NCI-H1105 treated with DMSO at 0.1 percent for 48 hours (cell line): Measurements from ENCODE around the gene RPS23.
A peak's percentile ranks its signal among the peaks of the same experiment; 100 is the strongest.

ENCODE experiments used
- DNase-seq: peaks from one replicate; lab custom pipeline; 2025; lab: John Stamatoyannopoulos, UW

The RPS23 gene

DNA sequence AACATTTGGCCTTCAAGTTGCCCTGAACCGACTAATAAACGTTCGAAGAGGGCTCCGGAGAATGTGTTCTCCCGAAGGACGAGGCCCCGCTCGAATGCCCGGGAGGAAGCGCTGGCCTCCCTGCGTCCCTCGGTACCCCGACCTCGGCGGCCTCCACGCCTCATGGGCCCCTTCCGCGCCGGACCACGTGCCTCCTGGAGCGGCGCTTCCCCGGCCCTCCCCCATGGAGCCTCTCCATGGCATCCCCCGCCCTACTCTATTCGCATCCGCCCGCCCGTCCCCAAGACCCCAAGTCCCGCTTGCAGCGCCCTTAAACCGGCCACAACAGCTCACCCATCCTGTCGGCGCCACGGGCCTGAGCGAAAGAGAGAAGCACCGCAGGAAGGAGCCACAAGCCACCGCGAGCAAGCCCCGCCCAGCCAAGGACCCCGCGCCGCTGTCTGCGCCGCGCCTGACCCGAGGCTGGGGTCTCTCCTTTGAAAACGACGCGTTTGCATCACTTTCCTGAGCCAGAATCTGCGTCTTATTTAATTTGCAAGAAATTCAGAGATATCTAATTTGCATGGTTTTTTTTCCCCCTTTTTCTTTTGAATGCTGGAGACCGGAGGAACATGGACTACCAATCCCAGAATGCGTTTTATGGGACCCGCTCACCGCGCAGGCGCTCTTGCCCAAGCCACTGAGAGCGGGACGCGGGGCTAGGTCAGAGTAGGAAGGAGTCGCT is at the start of gene RPS23:
Gene RPS23, minus strand, starts transcription at position 368 of the 724 bp plus-strand sequence. Its CDS starts 31 bp downstream, at position 337.
- DNase-seq = peak; percentile 75

DNA sequence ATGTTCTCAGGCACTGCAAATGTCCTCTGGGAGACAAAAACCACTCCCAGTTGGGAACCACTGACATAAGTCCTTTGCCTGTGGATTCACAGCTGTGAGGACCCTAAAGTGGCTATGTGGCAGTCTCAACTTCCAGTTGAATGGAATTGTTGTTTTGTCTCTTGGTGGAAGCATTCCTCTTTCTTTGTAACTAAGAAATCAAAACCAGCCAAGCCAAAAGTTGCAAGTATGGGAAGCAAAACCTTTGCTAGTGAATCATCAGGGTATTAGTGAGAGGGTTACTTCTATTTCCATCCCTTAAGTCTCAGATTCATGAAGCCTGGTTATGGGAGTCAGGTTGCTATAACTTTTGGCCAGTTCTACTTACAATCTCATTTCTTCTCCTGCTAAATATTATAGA is 49.8 kb upstream of the RPS23 start:
- DNase-seq = no peak

DNA sequence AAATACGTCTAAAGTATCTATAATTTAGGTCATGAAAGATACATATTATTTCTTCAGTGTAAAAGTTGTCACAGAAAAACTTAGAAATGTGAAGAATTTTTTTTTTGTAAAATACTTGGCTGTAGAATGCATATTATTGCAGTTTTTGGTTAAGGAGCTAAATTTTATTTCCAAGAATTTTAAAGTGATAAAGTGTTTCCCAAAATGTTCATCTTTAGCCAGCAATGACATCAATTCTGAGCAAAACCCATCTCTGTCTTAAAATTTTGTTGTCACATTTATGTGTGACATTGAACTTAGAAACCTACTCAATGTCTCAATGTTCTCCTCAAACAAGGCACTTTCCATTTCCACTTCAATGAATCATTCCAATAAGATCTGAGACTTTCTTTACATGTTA is 47.8 kb upstream of the RPS23 start:
- DNase-seq = no peak

DNA sequence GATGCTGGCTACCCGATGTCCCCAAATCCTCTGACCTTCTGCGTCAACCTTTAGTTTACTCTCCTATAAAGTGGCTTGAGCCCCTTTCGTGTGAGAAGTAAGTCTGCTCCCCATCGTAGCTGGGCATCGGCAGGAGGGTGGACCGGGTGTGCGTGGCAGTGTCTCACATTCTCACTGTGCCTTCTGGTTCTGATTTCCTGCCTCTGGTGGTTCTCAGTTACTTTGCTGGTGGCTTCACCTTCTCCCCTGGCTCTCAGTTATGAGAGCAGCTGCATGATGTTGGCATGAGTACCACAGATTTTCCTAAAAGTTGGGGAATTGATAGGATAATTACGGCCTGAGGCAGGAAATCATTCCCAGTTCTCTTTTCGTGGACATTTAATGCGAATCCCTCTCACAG is 47.0 kb upstream of the RPS23 start:
- DNase-seq = no peak

DNA sequence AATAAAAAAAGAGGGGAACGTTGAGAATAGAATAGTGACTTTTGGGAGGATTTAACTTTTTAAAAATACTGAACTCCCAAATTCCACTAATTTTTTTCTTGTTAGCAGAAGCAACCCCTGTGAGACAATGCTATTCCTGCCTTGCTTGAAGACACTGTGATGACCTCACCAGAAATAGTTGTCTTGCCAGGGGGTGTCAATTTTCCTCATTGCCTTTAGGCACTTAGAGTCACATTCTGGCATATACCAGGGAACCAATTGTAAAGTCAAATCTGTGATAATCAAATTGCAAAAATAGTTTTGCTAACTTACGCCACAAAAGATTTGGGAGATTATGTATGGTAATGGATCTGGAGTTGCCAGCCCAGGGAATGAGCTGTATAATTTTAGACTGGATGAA is 42.8 kb upstream of the RPS23 start:
- DNase-seq = no peak

DNA sequence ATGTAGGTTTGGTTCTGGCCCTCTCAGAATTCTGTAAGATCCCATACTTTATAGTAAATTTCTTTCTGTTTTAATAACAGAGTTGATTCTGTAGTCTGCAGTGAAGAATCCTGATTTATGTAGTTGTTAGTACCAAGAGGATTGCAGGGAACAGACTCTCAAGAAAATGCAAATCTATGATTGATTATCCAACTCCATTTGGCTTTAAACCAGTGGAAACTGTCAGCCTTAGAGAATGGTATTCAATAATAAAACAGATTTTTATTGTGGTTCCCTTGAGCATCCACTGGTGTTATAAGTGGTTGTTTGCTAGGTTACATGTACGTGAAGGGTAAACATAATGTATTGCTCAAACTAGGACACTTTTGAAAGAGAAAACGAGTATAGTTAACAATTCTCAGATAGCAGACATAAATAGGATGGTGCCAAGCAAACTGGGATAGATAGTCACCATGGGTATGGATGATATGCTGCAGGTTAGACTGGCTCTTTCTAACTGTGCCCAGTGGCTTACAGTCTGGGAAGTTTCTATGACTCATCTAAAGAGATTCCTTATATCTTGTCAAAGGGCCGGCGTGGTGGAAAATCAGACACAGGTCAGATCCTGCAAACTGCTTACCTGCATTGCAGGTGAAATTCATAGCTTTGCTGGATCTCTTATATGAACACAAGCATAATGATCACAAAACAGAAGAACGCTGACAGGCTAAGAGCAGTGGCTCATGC is 41.7 kb upstream of the RPS23 start:
- DNase-seq = no peak

DNA sequence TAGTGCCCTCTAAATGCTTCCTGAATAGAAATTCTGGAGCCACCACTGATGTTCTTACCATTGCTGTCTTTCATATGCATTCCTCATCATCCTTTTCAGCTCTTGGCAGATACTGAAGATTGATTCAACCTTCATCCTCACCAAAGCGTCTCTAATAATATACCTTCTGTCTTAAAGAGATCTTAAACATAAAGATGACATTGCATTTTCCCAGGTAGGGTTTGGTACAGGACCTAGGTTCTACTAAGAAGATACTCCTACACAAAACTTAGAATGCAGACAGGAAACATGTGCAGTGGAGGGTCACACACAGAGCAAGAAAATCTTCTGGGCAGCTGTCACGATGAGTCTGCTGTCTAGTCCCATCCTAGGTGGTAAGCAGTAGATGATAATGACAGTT is 41.0 kb upstream of the RPS23 start:
- no peak for DNase-seq

DNA sequence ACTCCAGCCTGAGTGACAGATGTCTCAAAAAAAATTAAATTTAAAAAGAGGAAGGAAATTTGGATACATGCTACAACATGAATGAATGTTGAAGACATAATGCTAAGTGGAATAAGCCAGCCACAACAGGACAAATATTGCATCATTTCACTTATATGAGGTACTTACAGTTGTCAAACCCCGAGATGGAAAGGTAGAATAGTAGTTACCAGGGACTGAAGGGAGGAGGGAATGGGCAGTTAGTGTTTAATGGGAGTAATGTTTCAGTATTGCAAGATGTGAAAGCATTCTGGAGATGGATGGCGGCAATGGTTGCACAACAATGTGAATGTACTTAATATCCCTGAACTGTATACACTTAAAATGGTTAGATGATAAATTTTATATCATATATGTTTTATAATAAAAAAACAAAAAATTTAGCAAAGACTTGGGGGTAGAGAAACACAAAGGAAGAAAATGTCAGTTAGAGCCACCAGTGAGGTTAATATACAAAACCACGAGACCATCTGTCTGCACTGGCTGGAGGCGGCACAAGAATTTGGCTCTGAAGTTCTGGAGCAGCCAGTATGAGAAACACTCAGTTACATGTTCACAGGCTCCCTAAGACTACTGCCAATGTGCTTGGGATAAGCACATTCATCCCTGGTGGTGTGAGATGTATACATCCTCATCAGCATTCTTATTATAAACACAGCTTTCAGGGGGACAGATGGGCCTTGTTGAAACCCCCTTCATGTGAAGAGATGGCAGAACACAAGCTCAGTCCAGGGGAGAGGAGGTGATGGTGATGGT is 37.0 kb upstream of the RPS23 start:
- DNase-seq = no peak

DNA sequence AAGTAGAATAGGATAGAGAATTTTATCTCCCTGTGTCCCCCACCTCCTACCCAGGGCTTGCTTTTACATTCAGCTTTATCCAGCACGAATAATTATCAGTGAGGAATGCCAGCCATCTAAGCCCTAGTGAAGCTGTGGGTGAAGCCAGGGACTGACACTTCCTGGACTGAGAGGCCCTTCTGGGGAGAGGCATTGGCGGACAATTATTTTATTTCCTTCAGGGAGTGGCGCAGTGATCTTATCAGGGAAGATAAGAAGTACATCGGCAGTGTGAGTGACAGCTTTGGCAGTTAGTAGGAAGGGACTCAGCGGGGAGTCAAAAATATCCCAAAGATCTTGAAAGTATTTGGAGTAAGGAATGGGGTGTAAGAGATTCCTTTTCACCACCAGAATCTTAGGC is 34.9 kb upstream of the RPS23 start:
- DNase-seq = no peak

DNA sequence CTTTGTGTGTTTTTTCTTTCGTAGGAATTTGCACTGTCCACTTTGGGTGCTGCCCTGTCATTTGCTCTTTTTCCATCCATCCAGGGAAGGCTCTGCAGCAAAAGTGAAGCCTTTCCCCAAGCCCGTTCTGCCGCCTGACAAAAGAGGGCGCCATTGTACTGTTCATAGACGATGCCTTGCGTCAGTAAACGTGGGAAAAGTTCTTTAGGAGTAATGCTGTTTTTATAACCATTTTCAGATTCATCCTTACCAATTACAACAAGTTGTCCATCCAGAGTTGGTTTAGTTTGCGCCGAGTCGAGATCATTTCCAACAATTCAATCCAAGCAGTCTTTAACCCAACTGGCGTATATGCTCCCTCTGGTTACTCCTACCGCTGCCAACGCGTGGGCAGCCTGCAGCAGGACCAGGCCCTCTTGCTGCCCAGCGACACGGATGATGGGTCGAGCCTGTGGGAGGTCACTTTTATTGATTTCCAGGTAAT is 34.3 kb upstream of the RPS23 start:
- peak; percentile 17 for DNase-seq

DNA sequence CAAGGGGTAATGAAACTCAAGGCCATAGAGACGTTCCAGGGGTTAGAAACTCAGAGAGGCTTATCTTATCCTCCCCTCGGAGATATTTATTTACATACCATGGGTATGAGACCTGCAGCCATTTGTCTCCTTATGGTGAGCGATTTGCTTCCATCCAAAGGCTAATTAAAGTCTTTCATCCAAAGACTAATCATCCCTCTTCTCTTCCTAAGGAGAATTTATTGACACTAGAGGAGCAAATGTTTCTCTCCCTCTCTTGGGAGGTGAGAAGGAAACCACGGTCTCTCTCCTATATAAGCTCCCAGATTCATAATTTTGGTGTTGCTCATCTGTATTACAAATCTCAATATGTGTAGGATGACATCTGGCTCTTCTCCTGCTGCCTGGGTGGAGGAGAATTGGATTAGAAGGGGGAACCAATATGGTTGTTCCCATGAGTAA is 31.0 kb upstream of the RPS23 start:
- no peak for DNase-seq

DNA sequence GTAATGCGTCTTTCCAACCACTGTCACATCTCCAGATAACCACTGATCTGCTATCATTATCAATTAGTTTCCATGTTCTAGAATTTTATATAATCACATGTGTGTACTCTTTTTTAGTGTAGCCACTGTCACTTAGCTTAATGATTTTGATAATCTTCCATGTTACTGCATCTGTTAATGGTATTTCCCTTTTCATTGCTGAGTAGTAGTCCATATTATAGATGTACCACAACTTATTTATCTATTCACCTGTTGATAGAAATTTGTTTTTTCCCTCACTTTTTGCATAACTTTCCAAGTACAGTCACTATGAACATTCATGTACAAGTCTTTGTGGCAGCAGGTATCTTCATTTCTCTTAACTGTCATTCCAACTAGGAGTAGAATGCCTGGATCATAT is 30.3 kb upstream of the RPS23 start:
- DNase-seq = no peak

DNA sequence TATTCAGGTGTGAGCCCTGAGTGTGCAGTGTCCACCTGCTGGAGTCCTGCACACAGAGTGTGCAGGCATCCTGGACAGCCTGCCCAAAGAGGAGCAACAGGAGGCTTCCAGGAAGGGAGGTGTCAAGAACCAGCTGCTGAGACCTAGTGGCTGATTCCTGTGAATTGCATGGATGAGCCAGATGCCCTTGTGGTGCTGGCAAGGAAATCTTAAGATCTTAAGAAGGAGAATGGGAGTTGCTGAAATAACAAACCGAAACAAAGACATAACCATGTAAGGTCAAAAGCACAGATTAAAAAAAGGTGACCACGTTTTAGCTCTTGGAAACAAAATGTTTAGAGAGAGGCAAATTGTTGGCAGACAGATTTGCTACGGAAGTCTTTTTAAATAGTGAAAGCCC is 29.3 kb upstream of the RPS23 start:
- DNase-seq = no peak

DNA sequence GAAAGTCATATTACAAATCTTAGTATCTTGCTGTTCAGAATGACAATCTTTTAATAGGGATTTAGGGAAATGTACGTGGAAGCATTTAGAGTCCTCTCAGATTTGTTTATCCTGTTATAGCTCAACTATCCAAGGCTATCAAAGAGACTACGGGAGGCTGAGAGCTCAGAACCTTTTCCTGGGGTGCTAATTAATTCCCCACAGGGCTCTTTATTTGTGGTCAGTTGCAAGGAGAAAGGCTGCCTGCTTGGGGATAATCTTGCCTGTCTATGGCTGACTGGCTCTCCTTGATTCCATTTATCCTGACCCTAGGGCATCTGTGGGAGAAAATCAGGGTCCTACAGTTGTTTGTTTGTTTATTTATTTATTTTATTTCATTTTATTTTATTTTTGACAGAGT is 28.0 kb upstream of the RPS23 start:
- DNase-seq = no peak

DNA sequence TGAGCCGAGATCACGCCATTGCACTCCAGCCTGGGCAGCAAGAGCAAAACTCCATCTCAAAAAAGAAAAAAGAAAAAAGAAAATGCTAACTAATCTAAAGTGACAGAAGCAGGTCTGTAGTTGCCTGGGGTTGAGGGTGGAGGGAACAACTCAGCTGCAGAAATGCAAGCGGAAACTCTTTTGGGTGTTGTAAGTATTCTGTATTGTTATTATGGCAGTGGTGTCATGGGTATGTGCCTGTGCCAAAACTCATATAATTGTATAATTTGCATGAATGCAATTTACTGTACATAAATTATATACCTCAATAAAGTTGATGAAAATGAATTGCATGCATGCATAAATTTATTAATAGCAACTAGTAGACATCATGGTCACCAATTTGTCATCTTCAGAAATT is 23.0 kb upstream of the RPS23 start:
- peak; percentile 4 for DNase-seq

DNA sequence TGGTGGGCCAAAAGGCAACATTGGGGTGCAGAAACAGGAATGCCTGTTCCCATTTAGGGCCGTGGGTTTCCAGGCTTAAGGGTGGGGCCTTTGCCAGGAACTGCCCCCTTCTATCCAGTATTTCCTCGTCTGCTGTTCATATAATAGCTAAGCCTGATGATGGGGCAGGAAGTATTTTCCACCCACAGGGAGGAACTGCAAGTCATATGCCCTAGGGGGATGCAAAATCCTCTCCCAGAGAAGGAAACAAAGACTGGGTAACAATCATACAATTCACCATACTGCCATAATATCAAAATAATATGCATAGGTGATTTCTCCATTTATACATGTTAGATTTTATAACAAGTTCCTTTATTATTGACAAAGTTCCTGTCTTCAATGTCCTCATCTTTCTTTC is 20.5 kb upstream of the RPS23 start:
- no peak for DNase-seq

DNA sequence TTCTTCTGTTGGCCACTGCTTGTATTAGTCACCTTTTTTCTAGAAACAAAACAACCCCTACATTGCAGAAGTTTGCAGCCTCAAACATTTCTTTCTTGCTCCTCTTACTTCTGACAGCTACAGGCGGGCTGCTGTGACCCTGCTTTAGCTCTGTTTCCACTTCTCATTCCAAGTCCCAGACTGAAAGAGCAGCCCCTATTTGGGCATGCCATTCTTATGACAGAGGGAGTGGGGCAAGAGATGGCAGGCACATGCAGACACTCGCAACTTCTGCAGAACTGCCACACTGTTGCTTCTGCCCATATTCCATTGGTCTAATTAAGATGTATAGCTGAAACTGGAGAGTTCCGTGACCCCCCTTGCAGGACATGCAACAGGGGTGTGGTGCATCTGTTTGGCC is 19.6 kb upstream of the RPS23 start:
- DNase-seq = no peak

DNA sequence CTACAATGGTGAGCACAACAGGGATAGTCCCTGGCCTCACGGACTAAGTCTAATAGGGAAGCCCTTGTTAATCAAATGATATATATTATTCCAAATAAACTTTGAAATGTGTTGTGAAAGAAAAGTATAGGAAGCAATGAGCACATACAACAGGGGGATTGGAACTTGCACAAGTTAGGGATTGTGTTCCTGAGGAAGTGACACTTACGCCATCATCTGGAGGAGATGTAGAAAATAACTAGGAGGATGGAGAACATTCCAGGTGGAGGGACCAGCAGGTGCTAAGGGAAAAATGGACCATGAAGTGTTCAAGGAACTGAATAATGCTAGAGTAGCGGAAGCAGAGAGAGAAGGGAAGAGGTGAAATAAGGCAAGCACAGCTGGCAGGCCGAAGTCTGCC is 18.8 kb upstream of the RPS23 start:
- no peak for DNase-seq

DNA sequence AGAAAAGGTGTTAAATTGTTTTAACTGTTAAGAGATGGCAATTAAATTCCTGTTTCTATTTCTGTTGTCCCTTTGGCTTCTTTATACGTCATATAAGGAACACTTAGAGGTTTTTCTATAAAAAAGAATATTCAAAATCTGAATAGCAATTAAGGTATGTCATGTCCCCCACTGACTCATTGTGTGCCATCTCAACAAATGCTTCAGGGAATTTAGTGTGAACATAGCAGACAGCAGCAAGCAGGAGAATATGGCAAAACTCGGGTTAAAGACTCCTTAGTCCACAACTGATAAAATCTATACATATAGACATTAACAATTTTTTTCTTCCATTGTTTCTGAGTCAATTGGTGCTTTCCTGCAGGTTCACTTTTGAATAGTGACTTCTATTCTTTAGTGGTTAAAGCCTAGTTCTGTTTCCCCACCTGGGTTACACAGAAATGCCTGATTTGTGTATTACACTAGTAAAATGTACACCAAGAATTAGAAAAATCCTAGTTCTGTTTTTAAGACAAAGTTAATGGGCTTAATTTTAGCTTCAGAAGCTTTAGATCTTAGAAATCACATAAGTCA is 17.9 kb upstream of the RPS23 start:
- DNase-seq = no peak

DNA sequence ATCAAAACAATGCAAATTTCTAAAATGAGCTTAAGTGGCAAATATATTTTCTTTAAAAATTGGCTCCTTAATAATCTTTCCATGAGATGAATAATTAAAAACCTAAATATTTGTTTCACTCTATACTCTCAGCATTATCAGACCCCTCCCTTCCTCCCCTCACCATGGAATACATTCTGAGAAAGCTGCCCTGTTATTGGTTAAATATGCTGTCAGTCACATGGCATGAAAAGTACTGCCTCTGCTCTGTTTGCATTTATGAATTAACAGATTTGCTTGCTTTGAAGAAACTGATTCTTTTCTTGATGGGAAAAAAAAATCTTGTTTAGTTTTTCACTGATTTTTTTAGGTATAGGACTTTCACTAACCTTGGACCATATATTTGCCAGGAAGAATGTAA is 17.0 kb upstream of the RPS23 start:
- no peak for DNase-seq

DNA sequence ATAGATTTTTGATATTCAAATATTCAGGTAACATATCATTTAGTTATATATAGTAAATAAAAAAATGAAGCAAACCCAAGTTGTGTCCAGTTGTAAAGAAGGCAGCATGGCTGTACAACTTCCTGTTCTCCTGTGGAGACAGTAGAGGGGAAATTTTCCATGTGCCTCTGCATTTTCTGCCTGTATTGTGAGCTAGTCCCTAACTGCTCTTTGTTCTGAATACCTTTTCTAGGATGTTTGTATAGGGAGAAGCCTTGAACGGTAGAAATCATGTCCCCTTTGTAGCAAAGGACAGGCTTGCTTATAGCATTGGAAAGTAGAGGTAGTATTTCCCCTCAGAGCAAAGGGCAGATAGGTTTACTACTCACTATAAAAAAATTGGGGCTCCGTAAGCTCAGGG is 13.3 kb upstream of the RPS23 start:
- no peak for DNase-seq

DNA sequence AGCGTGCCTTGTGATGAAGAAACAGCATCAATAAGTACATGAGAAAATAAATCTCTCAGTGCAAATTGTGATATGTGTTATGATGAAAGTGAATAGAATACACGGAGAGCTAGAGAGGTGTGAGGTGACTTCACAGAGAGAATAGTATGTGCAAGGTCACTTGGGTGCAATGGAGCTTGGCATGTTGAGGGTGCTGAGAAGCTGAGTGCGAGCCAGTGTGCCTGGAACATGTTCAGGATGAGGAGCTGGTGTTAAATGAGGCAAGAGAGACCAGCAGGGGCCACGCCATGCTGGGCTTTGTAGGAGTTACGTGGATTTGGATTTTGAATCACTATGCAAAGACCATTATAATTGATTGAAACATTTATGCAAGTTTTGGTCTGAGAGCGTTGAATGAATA is 12.8 kb upstream of the RPS23 start:
- no peak for DNase-seq
